Stimulated activated CD4-positive, alpha-beta T cell treated with anti-CD3 and anti-CD28 coated beads, Interleukin-4, amount 100 ng/mL, for 48 hours (primary cell): Measurements from ENCODE around the gene SNAP23.
"Not testable (repeated sequence)": the region's sequence is repeated elsewhere in the genome, so short reads cannot be mapped to it uniquely, and the experiment has no call there.

Experiments
- DNase-seq, 2 donors: peaks; one replicate each; pipeline ENCODE4 v3.0.0-alpha.2; 2020; ENCODE audit warnings: low read depth in 2 of 2

SNAP23 gene

GRCh38 chr15:42498212-42499068, 3.0 kb downstream of the SNAP23 start:
- DNase-seq: no peak

- no peak for DNase-seq
These were observed 4.6 kb downstream of the SNAP23 start for GRCh38 chr15:42499858-42500609.

- DNase-seq: no peak
These were observed 7.0 kb downstream of the SNAP23 start for GRCh38 chr15:42502477-42502876.

- no peak for DNase-seq
These were observed 8.4 kb downstream of the SNAP23 start for GRCh38 chr15:42503825-42504224.

DNA sequence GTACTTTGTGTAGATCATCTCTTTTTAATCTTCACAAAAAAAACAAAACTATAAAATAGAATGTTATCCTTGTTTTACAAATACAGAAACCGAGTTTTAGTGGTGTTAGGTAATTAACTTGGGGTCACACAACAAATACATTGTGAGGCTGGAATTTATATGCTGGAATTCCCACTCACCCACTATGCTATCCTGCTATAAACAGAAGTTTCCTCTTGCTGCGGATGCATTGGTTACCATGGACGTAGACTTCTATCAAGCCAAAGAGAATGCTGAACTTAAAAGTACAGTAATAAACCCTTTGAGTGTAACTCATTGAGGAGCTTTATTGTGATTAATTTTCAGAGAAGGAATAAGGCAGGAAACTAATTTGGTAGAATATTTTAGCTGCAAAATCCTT, 9.2 kb downstream of the SNAP23 start:
- DNase-seq: no peak

- no peak for DNase-seq
These were observed 12.1 kb downstream of the SNAP23 start for GRCh38 chr15:42507514-42507913.

DNA sequence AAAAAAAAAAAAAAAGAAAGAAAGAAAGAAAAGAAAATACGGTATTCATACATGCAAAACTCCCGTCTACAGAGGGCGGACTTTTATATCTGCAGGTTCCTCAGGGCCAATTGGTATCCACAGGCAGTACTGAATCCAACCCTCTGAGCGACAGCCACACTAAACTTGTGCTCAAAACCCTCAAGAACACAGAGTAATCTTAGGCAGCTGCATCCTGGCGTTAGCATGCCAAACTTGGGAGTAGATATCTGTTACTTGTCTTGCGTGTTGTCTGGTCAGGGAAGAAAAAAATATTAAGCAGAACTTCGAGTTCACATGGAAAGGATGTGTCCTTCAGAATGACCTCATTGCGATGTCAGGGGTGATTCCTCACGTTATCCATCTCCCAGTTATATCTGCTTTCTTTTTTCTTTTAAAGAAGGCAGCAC, 12.8 kb downstream of the SNAP23 start:
- no peak for DNase-seq

- no peak for DNase-seq
These were observed 15.0 kb downstream of the SNAP23 start for GRCh38 chr15:42510258-42511006.

DNA sequence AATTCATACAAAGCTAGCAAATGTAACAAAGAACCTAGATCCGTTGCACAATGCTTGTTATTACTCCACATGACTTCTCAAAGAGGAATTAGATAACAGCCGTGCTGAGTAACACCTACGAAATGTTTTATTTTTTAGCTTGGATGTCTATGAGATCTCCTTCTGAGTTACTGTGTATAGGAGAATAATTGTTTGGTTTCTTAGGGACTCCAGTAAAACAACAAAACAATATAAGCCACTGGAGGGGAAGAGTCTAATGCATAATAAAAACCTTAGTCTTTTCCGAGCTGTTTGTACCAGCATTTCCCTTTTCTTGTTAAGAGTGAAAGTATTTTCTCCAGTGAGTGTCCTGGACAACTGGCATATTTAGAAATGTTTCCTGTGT, 15.6 kb downstream of the SNAP23 start:
- no peak for DNase-seq

DNA sequence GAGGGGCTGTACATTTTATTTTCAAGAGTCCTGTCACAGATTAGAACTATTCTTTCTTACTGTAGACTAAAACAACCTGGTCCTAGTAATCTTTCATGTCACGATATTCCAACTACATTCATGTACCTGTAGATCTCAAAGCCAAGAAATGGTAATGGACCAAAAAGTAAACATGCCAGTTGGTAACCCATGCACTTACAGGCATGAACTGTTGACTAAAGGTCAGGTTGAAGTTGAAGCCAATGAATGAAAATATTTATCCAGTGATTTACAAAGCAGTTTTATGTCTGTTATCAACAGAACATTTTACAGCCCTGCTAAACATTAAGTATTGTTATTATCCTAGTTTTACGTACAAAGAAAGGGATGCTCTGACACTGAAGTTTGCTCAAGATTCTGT, 27.9 kb downstream of the SNAP23 start:
- DNase-seq: no peak

DNA sequence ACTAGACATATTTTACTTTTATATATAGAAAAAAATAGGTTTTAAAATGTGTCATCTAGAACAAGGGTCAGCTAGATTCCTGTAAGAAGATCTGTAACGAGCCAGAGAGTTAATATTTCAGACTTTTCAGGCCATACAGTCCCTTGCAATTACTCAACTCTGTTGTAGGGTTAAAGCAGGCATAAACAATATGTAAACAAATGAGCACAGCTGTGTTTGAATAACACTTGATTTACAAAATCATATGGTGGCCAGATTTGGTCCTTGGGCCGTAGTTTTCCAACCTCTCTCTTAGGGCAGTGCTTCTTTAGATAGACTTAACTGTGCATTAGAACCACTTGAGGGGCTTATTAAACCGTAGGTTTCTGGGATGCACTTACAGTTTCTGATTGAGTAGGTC, 33.5 kb downstream of the SNAP23 start:
- DNase-seq: no peak

- no peak for DNase-seq
These were observed 37.8 kb downstream of the SNAP23 start for GRCh38 chr15:42533246-42533645.

- DNase-seq: no peak
These were observed 49.6 kb downstream of the SNAP23 start for GRCh38 chr15:42544853-42545629.

- DNase-seq: no peak
These were observed 52.4 kb downstream of the SNAP23 start for GRCh38 chr15:42547918-42548248.

- DNase-seq: peak; percentile 84 to 88
These were observed 53.0 kb downstream of the SNAP23 start, which contains the start of the genes HAUS2 and LRRC57 for GRCh38 chr15:42548249-42549031. TSS of gene HAUS2 (plus strand) at chr15:42548838. CDS start at chr15:42548873, 35 bp downstream. TSS of gene LRRC57 (minus strand) at chr15:42548793. CDS start at chr15:42548434, 359 bp downstream.

GRCh38 chr15:42549032-42549491, 53.6 kb downstream of the SNAP23 start:
- peak in 1 of 2 donors; percentile 6 for DNase-seq

DNA sequence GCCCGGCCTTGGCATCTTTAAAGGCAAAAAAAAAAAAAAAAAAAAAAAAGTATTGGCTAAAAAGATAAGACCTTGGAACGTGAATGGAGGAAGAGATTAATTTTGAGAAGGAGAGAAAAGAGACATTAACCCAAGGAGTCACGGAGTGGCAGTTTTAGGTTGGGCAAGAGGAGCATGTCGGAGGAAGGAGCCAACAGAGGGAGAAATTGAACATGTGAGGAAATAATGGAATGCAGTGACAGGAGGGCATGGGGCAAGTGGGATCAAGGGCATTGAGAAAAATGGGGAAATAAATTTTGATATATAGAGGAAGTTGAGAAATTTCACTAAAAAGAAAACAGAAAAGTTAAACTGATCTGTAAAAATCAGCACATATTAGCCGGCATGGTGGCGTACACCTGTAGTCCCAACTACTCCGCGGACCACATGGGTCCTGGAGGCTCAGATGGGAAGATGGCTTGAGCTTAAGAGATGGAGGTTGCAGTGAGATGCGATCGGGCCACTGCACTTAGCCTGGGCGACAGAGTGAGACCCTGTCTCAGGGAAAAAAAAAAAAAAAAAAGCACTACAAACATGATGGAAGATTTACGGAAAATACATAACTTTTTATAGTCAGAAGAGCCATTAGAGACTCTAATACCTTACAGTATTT, 54.4 kb downstream of the SNAP23 start:
- DNase-seq: no peak

DNA sequence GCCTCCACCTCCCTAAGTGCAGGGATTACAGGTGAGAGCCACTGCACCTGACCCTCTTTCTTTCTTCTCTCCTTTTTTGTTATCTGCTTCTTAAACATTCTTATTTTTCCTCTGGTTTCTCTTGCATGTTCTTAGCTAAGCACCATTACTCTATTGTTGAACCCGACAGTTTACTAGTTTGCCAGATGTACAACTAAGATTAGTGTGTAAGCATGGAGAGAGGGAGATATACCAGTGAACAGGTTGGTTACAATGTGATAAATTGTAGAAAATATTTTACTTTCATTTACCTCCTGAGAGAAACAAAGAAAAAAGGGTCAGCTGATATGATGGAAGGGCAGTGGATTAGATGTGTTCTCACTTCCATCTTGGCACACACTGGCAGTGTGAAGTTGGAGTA, 58.1 kb downstream of the SNAP23 start:
- DNase-seq: no peak

DNA sequence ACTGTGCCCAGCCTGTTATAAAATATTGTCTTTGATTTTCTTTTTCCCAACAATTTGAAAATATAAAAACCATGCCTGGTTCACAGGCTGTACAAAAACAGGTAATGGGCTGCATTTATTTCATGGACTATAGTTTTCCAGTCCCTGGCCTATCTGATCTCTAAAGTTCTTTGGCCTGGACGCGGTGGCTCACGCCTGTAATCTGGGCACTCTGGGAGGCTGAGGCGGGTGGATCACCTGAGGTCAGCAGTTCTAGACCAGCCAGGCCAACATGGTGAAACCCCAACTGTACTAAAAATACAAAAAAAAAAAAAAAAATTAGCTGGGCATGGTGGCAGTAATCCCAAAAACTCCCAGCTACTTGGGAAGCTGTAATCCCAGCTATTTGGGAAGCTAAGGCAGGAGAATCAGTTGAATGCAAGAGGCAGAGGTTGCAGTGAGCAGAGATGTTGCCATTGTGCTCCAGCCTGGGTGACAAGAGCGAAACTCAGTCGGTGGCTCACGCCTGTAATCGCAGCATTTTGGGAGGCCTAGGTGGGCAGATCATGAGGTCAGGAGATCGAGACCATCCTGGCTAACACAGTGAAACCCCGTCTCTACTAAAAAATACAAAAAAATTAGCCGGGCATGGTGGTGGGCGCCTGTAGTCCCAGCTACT, 61.2 kb downstream of the SNAP23 start:
- not testable (repeated sequence) for DNase-seq
